8988T (cell line): ENCODE measurements around the gene SEPTIN12.
A peak's percentile ranks its signal among the peaks of the same experiment; 100 is the strongest.
"Not testable (repeated sequence)": the region's sequence is repeated elsewhere in the genome, so short reads cannot be mapped to it uniquely, and the experiment has no call there.

Experiments used
- DNase-seq: peaks from one replicate; pipeline ENCODE4 v3.0.0; 2011

SEPTIN12 gene

DNA sequence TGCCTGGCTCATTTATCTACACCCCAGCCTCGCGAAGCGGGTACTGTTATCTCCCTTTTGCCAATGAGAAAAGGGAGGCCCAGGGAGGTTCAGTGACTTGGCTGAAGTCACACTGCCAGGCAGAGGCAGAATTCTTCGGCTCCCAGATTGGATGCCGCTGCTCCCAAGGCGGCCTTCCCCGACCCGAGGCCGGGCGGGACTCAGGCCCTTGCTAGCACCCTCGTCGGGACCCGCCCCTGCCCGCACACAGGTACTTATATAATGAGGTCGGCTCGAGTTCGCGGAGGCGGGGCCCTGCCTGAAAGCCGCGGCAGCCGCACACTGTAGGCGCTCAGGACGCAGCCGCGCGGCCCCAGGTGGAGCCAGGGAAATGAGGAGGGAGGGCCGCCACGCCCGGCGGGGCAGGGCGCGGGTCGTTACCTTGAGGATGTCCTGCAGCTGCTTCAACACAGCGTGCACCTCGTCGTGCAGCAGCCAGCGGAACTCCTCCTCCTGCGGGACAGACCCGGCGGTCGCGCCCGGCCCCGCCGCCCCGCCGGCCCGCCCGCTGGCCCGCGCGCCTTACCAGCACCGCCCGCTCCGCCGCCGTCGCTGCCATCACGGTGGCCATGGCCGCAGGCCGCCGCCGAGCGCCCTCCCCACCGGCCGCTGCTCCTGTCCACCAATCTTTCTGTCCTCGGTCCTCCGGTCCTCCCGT, 14.0 kb upstream of the SEPTIN12 start, which contains the start of gene ROGDI:
ROGDI (minus strand) TSS at position 672 of the 697 bp plus-strand sequence; CDS start at position 610, 62 bp downstream.
- DNase-seq: peak; percentile 40

- no peak for DNase-seq
Measured at GRCh38 chr16:4801051-4801961, 13.2 kb upstream of the SEPTIN12 start.

DNA sequence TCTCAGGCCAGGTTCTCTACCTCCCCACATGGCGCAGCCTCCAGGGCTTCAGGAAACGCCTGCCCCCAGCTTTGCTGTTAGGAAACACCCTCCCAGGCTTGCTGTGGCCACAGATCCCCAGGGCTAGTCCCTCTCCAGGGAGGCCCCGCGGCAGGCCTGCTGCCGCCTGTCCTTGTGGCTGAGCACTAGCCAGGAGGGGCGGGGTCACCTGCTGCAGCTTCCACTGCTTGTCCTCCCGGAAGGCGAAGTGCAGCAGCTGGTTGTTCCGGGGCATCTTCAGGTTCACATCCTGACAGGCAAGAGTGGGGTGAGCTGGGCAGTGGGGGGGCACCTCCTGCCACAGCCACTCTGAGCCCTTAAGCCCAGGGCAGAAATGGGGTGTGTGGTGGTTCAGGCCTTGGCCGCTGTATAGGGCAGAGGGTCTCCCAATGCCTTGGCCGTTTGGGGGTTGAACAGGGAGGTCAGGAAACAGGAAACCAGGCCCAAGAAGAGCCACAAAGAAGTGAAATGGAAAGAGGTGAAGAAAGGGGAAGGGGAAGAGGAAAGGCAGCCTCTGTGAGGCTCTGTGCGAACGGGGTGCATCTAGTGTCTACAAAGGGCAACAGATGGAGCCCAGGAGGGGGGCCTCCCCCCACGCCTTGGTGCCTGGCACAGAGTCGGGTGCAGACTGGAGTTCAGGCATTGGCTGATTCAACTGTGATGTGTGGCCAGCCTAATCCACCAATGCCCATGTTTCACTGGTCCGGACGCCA, 12.3 kb upstream of the SEPTIN12 start:
- DNase-seq: no peak

DNA sequence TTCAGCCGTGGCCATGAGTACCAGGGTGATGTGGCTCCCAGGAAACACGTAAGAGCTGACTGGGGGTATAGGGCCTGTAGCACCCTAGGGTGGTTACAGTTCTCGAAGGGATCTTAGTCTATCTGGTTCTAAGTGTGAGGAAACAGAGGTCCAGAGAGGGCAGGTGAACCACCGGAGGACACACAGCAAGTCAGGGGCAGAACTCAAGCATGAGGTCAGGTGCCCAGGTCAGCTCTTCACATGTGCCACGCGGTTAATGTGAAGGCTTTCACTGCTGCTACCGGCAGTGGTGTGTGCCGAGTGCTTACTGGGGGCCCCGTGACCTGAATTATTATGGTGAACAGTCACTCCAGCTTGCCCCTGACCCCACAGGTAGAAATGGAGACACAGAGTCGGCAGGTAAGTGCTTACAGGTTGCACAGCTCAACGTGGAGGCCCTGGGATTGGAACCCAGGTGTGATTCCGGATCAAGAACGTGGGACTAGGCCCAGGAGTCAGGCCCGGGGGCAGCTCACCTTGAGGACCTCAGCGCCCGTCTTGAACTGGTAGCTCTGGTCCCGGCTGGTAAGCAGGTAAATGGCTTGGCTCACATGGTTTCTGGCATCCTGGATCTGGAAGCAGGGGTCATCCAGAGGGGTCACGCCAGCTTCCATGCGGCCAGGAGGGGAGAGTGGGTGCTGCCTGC, 11.2 kb upstream of the SEPTIN12 start:
- no peak for DNase-seq

DNA sequence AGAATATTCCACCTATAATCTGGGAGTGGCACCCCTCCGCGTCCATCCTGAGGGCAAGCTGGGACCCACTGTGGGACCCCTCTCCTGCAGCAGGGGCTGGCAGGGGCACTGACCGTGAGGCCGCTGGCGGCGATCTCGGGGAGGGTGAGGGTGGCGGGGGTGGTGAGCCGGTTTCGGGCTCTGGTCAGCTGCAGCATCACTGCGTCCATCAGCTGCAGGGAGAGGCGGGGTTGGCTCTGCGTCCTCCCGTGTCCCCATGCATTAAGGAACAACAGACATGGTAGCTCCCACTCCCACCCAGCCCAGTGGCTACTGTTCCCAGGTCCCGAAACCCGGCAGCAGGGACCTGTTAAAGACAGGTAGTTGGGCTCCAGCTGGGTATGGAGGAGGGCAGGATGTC, 10.3 kb upstream of the SEPTIN12 start:
- DNase-seq: no peak

DNA sequence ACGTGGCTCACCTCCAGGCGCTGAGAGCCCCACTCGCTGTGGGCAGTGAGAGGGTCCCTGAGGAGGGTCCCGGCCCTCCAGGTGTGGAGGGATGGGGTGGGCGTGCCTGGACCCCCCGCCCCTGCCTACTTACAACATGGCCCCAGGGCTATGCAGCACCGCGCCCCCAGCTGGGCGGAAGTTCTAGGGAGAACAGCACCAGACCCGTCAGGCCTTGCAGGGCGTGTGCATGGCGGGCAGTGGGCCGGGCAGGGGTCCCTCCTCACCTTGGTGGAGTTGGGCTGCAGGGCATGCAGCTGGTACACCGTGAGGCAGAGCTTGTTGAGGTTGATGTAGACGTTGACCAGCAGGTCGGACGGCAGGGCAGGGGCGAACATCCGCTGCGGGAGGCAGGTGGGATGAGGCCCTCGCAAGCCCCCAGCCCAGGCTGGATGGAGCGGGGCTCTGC, 9.7 kb upstream of the SEPTIN12 start:
- DNase-seq: no peak

DNA sequence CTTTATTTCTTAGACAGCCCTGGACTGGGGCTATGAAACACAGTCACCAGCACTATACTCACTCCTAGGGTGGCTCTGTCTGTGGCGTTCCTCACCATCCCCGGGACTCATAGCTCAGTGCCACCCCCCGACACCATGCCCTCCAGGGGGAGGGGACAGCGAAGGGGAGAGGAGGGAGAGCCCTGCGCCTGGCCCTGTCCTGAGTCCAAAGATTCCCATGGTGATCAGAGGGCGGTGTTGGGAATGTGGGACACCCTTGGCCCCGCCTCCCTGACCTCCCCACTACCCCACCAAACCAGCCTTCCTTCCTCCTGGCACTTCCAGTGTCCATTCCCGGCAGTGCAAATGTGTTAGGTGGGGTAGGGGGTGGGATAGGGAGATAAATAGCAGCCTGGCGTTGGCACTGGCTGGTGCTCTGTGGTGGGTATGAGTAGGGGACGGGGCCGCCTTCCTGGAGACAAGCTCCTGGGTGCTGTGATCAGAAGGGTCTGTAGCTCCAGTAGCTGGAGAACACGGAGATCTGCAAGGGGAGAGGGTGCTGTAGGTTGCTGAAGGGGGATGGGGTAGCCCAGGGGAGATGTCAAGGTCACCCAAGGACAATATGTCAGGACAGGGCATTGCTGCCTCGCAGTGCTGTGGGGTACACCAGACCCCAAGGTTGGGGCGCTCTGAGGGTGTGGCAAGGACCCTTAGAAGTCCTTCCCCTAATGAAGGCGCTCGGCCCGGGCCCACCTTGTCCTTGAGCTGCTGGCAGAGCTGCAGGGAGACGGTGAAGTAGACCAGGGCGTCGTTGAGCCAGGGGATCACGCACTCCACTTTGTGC, 9.0 kb upstream of the SEPTIN12 start:
- DNase-seq: no peak

DNA sequence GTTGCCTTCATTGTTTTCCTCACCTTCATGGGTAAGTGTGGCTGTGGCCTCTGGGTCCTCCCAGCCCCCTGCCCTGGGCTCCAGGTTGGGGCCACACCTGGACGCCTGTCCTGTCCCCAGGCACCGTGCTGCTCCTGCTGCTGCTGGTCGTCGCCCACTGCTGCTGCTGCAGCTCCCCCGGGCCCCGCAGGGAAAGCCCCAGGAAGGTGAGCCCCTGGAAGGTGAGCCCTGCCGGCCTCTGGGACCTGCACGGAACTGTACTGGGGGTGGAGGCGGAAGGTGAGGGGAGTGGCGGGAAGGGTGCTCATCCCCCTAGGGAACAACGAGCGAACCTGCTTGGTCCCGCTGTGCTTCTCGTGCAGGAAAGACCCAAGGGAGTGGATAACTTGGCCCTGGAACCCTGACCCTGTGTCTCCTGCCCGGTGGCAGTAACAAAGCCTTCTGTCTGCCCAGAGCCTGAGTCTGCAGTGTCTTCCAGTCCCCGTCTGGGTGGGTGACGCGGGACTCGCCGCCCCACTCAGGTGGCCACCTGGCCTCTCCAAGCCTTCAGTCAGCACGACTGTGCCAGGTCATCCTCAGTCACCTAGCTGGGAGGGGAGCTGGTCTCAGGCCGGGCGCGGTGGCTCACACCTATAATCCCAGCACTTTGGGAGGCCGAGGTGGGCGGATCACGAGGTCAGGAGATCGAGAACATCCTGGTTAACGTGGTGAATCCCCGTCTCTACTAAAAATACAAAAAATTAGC, 7.9 kb upstream of the SEPTIN12 start:
- DNase-seq: no peak

- no peak for DNase-seq
Measured at GRCh38 chr16:4795181-4795827, 7.2 kb upstream of the SEPTIN12 start, which contains the start of gene SMIM22. SMIM22 (plus strand) TSS chr16:4795369; CDS start chr16:4795735, 366 bp downstream.

- DNase-seq: no peak
Measured at GRCh38 chr16:4792951-4793513, 4.9 kb upstream of the SEPTIN12 start.

GRCh38 chr16:4790871-4791270, 2.7 kb upstream of the SEPTIN12 start:
- DNase-seq: no peak

GRCh38 chr16:4790261-4790660, 2.1 kb upstream of the SEPTIN12 start:
- no peak for DNase-seq

GRCh38 chr16:4788910-4789309, 765 bp upstream of the SEPTIN12 start:
- no peak for DNase-seq

- no peak for DNase-seq
Measured at GRCh38 chr16:4788489-4788889, 344 bp upstream of the SEPTIN12 start.

- no peak for DNase-seq
Measured at GRCh38 chr16:4787068-4787467, 1.1 kb downstream of the SEPTIN12 start.

DNA sequence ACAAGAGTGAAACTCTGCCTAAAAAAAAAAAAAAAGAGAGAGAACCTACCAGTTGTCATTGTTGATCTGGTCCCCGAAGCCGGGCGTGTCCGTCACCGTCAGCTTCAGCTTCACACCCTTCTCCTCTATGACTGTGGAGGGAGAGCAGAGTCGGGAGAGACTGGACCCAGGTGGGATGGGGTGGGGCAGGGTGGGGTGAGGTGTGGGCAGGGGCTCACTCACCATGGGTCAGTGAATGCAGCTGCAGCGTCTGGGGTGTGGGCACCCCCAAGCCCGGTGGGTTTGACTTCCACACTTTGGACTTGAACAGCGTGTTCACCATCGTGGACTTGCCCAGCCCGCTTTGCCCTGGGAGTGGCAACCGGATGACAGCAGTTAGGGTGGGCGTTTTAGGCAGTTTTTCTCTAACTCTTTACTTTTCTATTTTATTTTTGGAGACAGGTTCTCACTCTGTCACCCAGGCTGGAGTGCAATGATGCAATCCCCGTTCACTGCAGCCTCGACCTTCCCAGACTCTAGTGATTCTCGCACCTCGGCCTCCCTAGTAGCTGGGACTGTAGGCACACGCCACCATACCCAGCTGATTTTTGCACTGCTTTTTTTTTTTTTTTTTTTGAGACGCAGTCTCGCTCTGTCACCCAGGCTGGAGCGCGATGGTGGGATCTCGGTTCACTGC, 2.2 kb downstream of the SEPTIN12 start:
- no peak for DNase-seq

DNA sequence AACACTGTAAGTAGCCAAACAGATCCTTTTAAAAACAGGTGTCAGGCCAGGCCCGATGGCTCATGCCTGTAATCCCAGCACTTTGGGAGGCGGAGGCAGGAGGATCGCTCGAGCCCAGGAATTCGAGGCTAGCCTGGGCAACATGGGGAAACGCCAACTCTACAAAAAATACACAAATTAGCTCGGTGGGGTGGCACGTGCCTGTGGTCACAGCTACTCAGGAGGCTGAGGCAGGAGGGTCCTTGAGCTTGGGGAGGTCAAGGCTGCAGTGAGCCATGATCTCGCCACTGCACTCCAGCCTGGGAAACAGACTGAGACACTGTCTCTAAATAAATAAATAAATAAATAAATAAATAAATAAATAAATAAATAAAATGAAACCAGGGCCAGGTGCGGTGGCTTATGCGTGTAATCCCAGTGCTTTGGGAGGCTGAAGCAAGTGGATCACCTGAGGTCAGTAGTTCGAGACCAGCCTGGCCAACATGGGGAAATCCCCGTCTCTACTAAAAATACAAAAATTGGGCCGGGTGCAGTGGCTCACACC, 3.6 kb downstream of the SEPTIN12 start:
- DNase-seq: not testable (repeated sequence)

DNA sequence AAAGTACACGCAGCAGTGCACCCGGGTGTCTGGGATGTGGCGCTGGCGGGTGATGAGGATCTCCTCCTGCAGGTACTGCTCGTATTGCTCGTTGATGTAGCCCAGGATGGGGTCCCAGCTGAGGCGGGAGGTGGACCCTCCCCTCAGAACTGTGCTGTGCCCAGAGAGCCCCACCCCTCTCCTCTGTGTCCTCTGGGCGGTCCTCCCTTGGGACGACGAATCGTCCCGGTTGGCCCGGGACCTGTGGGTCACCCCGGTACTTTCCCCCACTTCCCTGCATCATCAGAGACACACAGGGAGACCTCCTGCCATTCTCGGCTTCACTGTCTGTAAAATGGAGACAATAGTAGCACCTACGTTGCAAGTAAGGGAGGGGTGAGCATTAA, 4.2 kb downstream of the SEPTIN12 start:
- no peak for DNase-seq
